HG03103 (cell line): ENCODE measurements around the gene TMEM198.

Experiments
- ATAC-seq: cut with Tn5 transposase; IDR thresholded peaks from one replicate; pipeline ENCODE4 v1.9.1; 2021; ENCODE audit warnings: low read depth; ENCODE audit not compliant: unreplicated experiment

The TMEM198 gene

GRCh38 chr2:219575566-219576504, 32.0 kb downstream of the TMEM198 start:
- no peak for ATAC-seq

DNA sequence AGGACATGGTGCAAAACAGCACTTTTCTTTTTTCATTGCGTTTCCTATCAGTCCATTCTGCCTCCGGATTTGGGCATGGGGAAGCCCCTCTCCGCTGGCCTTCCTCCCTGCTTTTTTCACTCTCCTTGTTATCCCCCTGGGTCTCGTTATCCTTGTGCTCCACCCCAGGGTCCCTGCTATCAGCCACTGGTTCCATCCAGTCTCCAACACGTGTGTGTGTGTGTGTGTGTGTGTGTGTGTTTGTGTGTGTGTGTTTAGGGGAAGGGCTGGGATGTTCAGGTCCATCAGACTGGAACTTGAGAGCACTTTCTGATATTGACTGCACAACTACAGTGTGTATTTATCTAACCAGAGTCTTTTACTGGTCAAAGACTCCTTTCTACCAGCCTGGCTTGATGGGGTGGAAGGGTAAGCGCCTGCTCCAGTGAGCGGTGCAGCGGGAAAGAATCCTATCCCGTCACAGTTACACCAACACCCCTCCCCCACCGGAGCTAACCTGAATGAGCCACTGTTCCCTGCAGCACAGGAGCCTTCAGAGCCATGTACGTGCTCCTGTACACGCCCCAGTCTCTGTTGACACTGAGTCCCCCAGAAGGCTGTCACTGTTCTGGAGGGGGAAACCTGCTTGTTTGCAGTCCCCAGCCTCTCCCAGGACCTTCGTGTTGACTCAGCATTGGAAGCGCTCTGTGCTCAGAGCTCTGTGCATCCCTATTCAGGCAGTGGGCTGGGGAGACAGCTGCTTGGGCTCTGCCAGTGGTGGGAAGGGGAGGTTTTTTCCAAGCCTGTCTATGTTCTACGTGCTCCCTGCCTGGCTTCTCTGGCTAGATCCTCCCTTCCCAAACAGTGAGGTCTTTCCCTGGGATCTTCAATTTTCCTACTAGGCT, 32.9 kb downstream of the TMEM198 start:
- ATAC-seq, result no peak

DNA sequence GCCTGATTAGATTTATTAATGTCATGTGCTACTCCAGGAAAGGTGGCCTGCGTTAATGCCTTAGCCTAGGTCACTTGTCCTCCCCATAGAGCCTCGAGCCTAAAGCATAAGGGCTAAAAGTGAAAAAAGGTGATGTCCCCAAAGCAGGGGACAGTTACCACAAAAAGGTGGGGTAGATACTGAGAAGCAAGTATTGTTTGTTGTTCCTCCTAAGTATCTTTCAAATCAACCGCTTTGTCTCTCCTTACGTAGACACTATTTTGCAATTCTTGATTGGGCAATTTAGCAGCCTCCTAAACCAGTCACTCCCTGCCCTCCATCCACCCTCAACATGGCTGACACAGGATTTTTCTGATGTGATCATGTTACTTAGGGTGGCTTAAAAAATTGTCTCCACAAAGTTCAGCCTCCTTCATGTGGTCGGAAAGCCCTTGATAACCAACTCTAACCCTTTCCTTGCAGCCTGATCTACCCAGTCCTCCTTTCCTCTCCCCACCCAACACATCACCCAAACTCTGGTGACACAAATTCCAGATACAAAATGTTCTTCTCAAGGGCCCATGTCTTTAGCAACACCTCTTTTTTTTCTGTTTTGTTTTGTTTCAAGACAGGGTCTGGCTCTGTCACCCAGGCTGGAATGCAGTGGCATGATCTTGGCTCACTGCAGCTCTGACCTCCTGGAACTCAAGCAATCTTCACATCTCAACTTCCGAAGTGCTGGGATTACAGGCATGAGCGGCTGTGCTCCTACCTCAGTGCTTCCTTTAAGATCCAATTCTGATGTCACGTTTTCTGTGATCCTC, 35.2 kb downstream of the TMEM198 start:
- ATAC-seq, result no peak

DNA sequence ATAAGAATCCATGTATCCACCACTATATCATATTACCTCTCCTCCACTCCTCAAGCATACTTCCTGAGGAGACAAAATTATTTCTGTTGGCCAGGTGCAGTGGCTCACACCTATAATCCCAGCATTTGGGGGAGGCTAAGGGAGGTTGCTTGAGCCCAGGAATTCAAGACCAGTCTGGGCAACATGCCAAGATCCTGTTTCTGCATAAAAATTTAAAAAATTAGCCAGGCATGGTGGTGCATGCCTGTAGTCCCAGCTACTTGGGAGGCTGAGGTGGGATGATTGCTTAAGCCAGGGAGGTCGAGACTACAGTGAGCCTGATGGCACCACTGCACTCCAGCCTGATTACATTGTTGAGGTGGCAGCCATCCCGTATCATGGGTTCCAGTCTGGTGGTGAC, 37.5 kb downstream of the TMEM198 start:
- no peak for ATAC-seq

- ATAC-seq, result no peak
Measured at GRCh38 chr2:219591091-219591490, 47.3 kb downstream of the TMEM198 start.

- no peak for ATAC-seq
Measured at GRCh38 chr2:219592736-219593135, 48.9 kb downstream of the TMEM198 start.

DNA sequence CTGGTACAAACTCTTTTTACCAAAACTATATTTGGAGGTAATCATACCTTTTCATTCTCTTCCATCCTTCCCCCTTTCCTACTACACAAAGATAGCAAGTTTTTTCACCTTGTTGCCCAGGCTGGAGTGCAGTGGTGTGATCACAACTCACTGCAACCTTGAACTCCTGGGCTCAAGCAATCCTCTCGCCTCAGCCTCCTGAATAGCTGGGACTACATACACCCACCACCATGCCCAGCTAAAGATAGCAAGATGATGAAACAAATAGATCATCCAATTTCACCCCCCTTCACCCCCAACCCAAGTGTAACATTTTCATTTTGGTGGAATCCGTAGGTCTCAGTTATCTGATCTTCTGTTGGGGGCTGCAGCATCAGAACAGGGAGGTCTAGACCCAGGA, 49.3 kb downstream of the TMEM198 start:
- no peak for ATAC-seq

DNA sequence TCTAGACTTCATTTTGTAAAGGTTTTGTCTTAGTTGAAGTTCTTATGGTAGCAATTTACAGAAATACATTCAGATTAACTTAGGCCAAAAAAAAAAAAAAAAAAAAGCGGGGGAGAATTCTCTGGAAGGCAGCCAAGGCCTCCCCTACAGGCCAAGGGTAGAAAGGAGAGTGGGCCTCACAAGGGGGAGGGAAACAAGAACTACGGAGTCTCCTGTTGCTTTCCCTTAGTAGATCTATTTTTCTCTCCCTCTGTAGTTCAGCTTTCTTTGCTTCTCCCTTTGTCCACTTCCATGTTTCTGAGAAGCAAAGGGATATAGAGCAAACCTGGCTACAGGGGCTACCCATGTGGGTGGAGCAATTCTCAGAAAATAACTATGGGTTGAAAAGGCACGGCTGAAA, 51.4 kb downstream of the TMEM198 start:
- no peak for ATAC-seq

- ATAC-seq, result peak; percentile 1
Measured at GRCh38 chr2:219596954-219597551, 53.2 kb downstream of the TMEM198 start.

DNA sequence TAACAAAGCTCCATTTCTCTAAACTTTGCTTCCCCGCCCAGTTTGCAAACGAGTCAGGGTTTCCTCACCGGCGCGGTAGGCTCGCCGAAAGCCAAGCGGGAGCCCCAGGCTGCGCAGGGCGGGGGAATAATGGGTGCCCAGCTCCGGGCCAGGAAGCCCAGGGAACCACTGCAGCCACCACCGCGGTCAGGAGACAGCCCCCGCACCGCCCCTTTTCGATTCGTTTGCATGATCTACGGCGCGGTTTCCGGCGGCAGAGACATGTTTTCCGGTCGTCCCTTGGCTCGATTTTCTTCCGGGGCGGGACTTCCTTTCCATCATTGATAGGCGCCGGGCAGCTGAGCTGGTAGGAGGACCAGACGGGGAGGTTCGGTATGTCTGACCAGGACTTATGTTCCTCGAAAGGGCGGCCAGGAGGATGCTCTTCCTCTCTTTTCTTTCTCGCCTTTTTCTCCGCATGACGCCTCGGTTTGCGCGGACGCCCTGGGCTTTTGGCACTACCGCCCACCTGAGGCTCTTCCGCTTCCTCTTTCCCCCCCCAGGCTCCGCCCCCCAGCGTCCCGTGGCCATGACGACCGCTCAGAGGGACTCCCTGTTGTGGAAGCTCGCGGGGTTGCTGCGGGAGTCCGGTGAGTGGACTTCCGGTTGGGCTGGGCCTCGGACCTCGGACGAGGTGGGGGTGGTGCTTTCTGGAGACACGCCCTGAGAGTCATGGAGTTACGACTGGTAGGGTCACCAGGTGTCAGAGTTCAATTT, 53.9 kb downstream of the TMEM198 start, which contains the start of gene STK11IP:
Gene STK11IP, plus strand, starts transcription at position 306 of the 756 bp plus-strand sequence. Its CDS starts 263 bp downstream, at position 569.
- ATAC-seq, result peak; percentile 92

GRCh38 chr2:219598308-219599078, 54.7 kb downstream of the TMEM198 start:
- no peak for ATAC-seq
